HepG2 (cell line): ENCODE data around the gene PCNP. TPM values are rescaled to one million over a fixed set of nuclear protein-coding genes. Genes with fewer than 3 reads are reported as not detected.
A peak's percentile ranks its signal among the peaks of the same experiment; 100 is the strongest.

Experiments used
- ARID4A ChIP-seq: sonication (generic); formaldehyde crosslinking; IDR thresholded peaks from 2 replicates; pipeline ENCODE4 v1.5.0; 2020; ENCODE audit warnings: mild to moderate bottlenecking, missing genetic modification reagents, borderline replicate concordance
- ETS1 ChIP-seq: sonication (generic); formaldehyde crosslinking; IDR thresholded peaks from 2 replicates; pipeline ENCODE4 v1.4.0; 2020; ENCODE audit warnings: missing genetic modification reagents
- HOXD1 ChIP-seq: sonication (generic); formaldehyde crosslinking; IDR thresholded peaks from 2 replicates; pipeline ENCODE4 v1.5.0; 2020; ENCODE audit warnings: missing genetic modification reagents
- KDM2A ChIP-seq: sonication (generic); formaldehyde crosslinking; IDR thresholded peaks from 2 replicates; pipeline ENCODE4 v1.4.0; 2020; ENCODE audit warnings: low read depth, missing genetic modification reagents, borderline replicate concordance
- KDM5A ChIP-seq: fragments of 200-600 bp; sonication (generic); IDR thresholded peaks from 2 replicates; pipeline ENCODE4 v1.7.0; 2018; ENCODE audit warnings: antibody characterized with exemption, mild to moderate bottlenecking, low read length, borderline replicate concordance
- MEIS2 ChIP-seq: sonication (generic); formaldehyde crosslinking; IDR thresholded peaks from 2 replicates; pipeline ENCODE4 v1.9.0; 2021; ENCODE audit warnings: mild to moderate bottlenecking, missing genetic modification reagents
- MTA3 ChIP-seq: sonication (generic); formaldehyde crosslinking; IDR thresholded peaks from 2 replicates; pipeline ENCODE4 v1.4.0; 2020; ENCODE audit warnings: missing genetic modification reagents
- NFATC3 ChIP-seq: sonication (generic); formaldehyde crosslinking; IDR thresholded peaks from 2 replicates; pipeline ENCODE4 v1.5.1; 2020; ENCODE audit warnings: mild to moderate bottlenecking, missing genetic modification reagents
- NPAS2 ChIP-seq: sonication (generic); formaldehyde crosslinking; IDR thresholded peaks from 2 replicates; pipeline ENCODE4 v1.8.0; 2022; ENCODE audit warnings: mild to moderate bottlenecking, missing genetic modification reagents, borderline replicate concordance
- NR3C1 ChIP-seq: sonication (generic); formaldehyde crosslinking; IDR thresholded peaks from 2 replicates; pipeline ENCODE4 v1.4.0; 2020; ENCODE audit warnings: missing genetic modification reagents
- RFX3 ChIP-seq: IDR thresholded peaks from 2 replicates; pipeline ENCODE4 v1.6.1; 2016; ENCODE audit warnings: missing biosample characterization, missing genetic modification reagents
- STAG1 ChIP-seq: sonication (generic); formaldehyde crosslinking; IDR thresholded peaks from 2 replicates; pipeline ENCODE4 v1.4.0; 2020; ENCODE audit warnings: missing genetic modification reagents
- TSC22D2 ChIP-seq: sonication (generic); formaldehyde crosslinking; IDR thresholded peaks from 2 replicates; pipeline ENCODE4 v1.5.1; 2020; ENCODE audit warnings: missing genetic modification reagents, mild to moderate bottlenecking, borderline replicate concordance
- ZBTB20 ChIP-seq: sonication (generic); formaldehyde crosslinking; IDR thresholded peaks from 2 replicates; pipeline ENCODE4 v1.8.1; 2023; ENCODE audit warnings: missing genetic modification reagents, low read depth, mild to moderate bottlenecking, borderline replicate concordance
- ZNF292 ChIP-seq: sonication (generic); formaldehyde crosslinking; IDR thresholded peaks from 2 replicates; pipeline ENCODE4 v1.8.1; 2022; ENCODE audit warnings: mild to moderate bottlenecking, low read depth, missing genetic modification reagents, borderline replicate concordance
- ZNF441 ChIP-seq: sonication (generic); formaldehyde crosslinking; IDR thresholded peaks from 2 replicates; pipeline ENCODE4 v1.7.0; 2021; ENCODE audit warnings: missing genetic modification reagents, borderline replicate concordance
- ZNF569 ChIP-seq: sonication (generic); formaldehyde crosslinking; IDR thresholded peaks from 2 replicates; pipeline ENCODE4 v1.5.0; 2020; ENCODE audit warnings: mild to moderate bottlenecking, missing genetic modification reagents, moderate library complexity, borderline replicate concordance
- ZNF614 ChIP-seq: IDR thresholded peaks from 2 replicates; pipeline ENCODE4 v1.6.1; 2018; ENCODE audit warnings: missing biosample characterization, missing genetic modification reagents, inconsistent platforms, borderline replicate concordance
- ZNF709 ChIP-seq: sonication (generic); formaldehyde crosslinking; IDR thresholded peaks from 2 replicates; pipeline ENCODE4 v1.5.0; 2020; ENCODE audit warnings: mild to moderate bottlenecking, missing genetic modification reagents
- polyA plus RNA-seq, 8 experiments: library from polyadenylated mRNA; depleted of rRNA in 3 of 8; stranded (reverse) in 7 of 8; unstranded in 1 of 8; fragments of >200 nt; fragmentation: Illumina TruSeq in 4 of 8; extraction: Trizol in 4 of 8; gene quantifications; 2 replicates each; pipeline versions ENCODE4 v1.2.1 to v1.2.3, GENCODE V29; 2011 to 2016; ENCODE audit warnings: low read depth in 4 of 8, missing spikeins in 1 of 8, mixed read lengths in 1 of 8; ENCODE audit not compliant: insufficient read depth in 1 of 8
- total RNA-seq, 5 experiments: library from RNA; depleted of rRNA; stranded (reverse); fragments of >200 nt; fragmentation: Illumina TruSeq; extraction: Trizol; gene quantifications; 2 replicates each; pipeline ENCODE4 v1.2.3, GENCODE V29; 2016; ENCODE audit warnings: low read depth in 1 of 5
- TF ChIP-seq, protein P1 (sequence below): sonication (generic); formaldehyde crosslinking; conservative IDR thresholded peaks from 2 replicates; pipeline ENCODE4 v1.8.0; 2022; ENCODE audit warnings: mild to moderate bottlenecking, moderate library complexity, missing genetic modification reagents
- TF ChIP-seq, protein P2 (sequence below): sonication (generic); formaldehyde crosslinking; IDR thresholded peaks from 2 replicates; pipeline ENCODE4 v1.5.1; 2020; ENCODE audit warnings: mild to moderate bottlenecking, missing genetic modification reagents, moderate library complexity

The PCNP gene
- total and polyA plus RNA-seq, 2 of the 13 experiments (the other 11 are each of a cell fraction or from before 2014, with no cell fraction given) = 44.1 to 78.2 TPM

- TF ChIP-seq ARID4A (CRISPR knock-in tag) (peak; percentile 85; the same call in 1 of the 2 replicates), ZBTB20 (peak; percentile 72; the same call in 1 of the 2 replicates), NFATC3 (CRISPR knock-in tag) (peak; percentile 23; the same call in 1 of the 2 replicates), ZNF292 (CRISPR knock-in tag) (peak; percentile 57; the same call in 1 of the 2 replicates), TSC22D2 (CRISPR knock-in tag) (peak; percentile 85), KDM5A (peak; percentile 75), MEIS2 (peak; percentile 81), KDM2A (peak; percentile 91), RFX3 (CRISPR knock-in tag) (no peak), STAG1 (CRISPR knock-in tag) (0 out of 2 replicates have a peak, but pooled peaks have one; percentile 10), ZNF709 (CRISPR knock-in tag) (0 out of 2 replicates have a peak, but pooled peaks have one; percentile 21), NPAS2 (CRISPR knock-in tag) (no peak), MTA3 (CRISPR knock-in tag) (no peak), ZNF614 (peak; percentile 87), ZNF441 (CRISPR knock-in tag) (peak; percentile 75), ETS1 (CRISPR knock-in tag) (no peak), HOXD1 (0 out of 2 replicates have a peak, but pooled peaks have one; percentile 59), NR3C1 (CRISPR knock-in tag) (no peak), ZNF569 (CRISPR knock-in tag) (0 out of 2 replicates have a peak, but pooled peaks have one; percentile 60)
- TF ChIP-seq, protein P1, sequence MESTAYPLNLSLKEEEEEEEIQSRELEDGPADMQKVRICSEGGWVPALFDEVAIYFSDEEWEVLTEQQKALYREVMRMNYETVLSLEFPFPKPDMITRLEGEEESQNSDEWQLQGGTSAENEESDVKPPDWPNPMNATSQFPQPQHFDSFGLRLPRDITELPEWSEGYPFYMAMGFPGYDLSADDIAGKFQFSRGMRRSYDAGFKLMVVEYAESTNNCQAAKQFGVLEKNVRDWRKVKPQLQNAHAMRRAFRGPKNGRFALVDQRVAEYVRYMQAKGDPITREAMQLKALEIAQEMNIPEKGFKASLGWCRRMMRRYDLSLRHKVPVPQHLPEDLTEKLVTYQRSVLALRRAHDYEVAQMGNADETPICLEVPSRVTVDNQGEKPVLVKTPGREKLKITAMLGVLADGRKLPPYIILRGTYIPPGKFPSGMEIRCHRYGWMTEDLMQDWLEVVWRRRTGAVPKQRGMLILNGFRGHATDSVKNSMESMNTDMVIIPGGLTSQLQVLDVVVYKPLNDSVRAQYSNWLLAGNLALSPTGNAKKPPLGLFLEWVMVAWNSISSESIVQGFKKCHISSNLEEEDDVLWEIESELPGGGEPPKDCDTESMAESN = peak; percentile 72
- TF ChIP-seq, protein P2, sequence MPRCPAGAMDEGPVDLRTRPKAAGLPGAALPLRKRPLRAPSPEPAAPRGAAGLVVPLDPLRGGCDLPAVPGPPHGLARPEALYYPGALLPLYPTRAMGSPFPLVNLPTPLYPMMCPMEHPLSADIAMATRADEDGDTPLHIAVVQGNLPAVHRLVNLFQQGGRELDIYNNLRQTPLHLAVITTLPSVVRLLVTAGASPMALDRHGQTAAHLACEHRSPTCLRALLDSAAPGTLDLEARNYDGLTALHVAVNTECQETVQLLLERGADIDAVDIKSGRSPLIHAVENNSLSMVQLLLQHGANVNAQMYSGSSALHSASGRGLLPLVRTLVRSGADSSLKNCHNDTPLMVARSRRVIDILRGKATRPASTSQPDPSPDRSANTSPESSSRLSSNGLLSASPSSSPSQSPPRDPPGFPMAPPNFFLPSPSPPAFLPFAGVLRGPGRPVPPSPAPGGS = 0 out of 2 replicates have a peak, but pooled peaks have one; percentile 54
These were observed 12.2 kb upstream of the PCNP start, which contains the start of gene TRMT10C (continued) for GRCh38 chr3:101561630-101562328.
